Erythroblast (primary cell): Measurements from ENCODE around the gene P2RX3.
"Not testable (repeated sequence)": the region's sequence is repeated elsewhere in the genome, so short reads cannot be mapped to it uniquely, and the experiment has no call there.

Source experiments
- DNase-seq, 2 experiments: peaks; one replicate each; lab custom pipeline; 2025; lab: John Stamatoyannopoulos, UW
- GATA1 ChIP-seq: IDR thresholded peaks from 2 replicates; pipeline ENCODE4 v1.6.1; 2011; ENCODE audit warnings: low read depth, mild to moderate bottlenecking, control low read depth, low read length, moderate library complexity
- POLR2A ChIP-seq: IDR thresholded peaks from 2 replicates; pipeline ENCODE4 v1.6.1; 2011; ENCODE audit warnings: mild to moderate bottlenecking, low read length

P2RX3 gene

GRCh38 chr11:57338142-57338541 lies at the start of gene P2RX3:
Gene P2RX3 (plus strand): TSS chr11:57338352. CDS start chr11:57338551, 199 bp downstream.
- TF ChIP-seq GATA1 (no peak), POLR2A (no peak)
- DNase-seq: no peak

DNA sequence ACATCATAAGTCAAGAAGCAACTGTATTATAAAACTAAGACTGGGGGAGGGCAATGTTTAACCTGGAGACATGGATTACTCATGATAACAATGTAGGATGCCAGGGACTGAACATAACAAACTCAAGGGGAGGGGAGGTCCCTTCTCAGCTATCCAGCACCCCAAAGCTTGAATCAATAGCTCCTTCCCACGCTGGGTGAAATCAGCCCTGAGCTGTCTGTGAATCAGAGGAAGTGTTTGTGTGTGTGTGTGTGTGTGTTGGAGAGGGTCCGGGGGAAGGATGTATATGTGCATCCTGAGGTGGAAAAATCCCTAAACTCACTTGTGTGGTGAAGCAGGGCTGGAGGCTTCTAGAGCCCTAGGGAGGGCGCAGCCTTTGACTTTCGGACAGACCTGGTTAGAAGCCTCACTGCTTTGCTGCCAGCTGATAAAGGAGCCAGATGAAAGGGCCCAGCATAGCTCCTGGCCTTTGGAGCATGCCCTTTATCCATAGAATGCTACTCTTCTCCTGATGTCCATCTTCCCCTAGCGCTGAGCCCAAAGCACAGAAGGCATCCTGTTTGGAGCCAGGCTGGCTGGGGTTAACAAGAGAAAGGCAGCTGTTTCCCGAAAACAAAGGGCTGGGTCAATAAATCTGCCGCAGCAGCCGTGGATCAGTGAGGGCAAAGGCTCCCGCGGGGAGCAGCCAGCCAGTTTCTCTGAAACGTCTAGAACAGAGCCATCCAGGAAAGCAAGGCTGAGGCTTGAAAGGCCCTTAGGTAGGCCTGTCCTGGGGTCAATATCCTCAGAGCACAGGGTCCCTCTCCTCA lies 49.2 kb upstream of the P2RX3 start:
- no peak for DNase-seq
- TF ChIP-seq GATA1 (no peak), POLR2A (no peak)

DNA sequence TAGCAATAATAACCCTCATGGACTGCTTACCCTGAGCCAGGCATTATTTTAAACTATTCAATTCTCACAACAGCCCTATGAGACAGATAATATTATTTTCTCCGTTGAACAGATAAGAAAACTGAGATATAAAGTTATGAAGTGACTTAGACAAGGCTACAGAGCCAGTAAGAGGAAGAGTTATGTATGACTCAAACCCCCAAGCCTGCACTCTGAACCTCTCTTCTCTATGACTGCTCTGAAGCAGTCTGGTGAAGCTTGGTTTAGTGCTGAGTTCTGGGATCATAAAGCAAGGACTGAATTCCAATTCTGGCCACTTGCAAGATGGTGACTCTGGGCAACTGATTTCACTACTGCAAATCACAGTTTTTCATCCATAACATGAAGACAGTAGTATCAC lies 47.9 kb upstream of the P2RX3 start:
- no peak for TF ChIP-seq GATA1
- TF ChIP-seq POLR2A: no peak
- DNase-seq: no peak

- TF ChIP-seq POLR2A (no peak), GATA1 (no peak)
Observed at GRCh38 chr11:57294225-57295131, 43.7 kb upstream of the P2RX3 start.

GRCh38 chr11:57296205-57296604 lies 41.9 kb upstream of the P2RX3 start:
- DNase-seq: not testable (repeated sequence)

More at GRCh38 chr11:57294225-57295131, 43.7 kb upstream of the P2RX3 start:
- DNase-seq: no peak

DNA sequence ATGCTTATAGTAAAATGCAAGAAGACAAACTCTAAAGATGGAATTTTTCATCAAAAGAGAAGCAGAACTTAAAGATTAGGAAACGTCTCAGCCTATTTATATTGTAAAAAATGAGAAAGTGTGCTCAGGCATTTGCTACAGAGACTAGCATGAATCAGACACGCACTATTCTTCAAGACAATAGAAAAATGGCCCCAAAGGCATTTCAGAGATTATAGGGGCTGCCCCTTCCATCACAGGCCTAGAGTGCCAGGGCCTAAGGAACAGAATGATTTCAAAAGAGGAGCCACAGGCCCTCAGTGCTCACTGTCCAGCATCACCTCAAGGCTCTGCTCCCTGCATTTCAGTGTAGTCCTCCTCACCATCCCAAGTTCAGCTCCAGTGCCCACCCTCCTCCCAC lies 40.9 kb upstream of the P2RX3 start:
- no peak for DNase-seq
- no peak for TF ChIP-seq POLR2A
- TF ChIP-seq GATA1: no peak

DNA sequence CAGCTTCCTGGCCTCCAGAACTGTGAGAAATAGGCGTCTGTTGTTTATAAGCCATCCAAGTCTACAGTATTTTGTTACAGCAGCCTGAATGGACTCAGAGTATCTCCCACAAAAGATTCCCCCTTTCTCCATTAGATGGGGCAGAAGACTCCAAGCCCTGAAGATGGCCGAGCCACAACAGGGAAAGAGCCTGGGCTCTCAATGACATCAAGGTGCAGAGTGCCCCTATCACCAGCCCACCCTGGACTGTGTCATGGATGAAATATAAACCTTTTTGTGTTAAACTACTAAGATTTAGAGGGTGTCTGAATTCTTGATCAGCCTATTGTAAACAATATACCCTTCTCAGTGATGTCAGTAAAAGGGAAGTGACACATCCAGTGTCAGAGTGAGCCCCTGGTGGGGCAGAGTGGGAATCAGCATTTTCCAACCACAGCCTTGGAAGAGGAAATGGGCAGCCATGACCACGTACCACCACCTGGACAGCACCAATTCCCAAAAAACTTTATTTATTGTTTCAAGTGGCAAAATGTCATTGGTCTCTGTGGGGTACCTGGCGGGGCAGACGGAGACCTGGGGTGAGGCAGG lies 38.9 kb upstream of the P2RX3 start:
- TF ChIP-seq GATA1: no peak
- TF ChIP-seq POLR2A: no peak
- peak in 1 of 2 experiments; percentile 21 for DNase-seq

DNA sequence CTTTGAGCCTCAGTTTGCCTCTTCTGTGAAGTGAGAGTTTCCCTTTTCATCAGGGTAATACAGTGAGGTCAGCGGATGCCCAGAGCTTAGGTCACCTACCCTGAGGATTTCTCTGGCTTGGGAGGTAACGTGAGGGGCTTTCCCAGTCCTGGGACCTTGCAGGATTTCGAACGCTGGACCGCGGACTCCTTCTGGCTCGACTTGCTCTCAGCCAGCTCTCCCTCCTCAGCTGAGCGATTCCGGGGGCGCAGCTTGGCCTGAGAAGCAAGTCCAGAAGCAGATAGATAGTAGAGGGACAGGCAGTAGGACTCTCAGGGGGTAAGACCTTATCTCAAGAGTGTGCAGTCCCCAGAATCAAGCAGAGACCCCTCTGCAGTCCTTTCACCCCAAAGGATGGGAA lies 37.4 kb upstream of the P2RX3 start:
- TF ChIP-seq POLR2A: no peak
- TF ChIP-seq GATA1: no peak
- no peak for DNase-seq

DNA sequence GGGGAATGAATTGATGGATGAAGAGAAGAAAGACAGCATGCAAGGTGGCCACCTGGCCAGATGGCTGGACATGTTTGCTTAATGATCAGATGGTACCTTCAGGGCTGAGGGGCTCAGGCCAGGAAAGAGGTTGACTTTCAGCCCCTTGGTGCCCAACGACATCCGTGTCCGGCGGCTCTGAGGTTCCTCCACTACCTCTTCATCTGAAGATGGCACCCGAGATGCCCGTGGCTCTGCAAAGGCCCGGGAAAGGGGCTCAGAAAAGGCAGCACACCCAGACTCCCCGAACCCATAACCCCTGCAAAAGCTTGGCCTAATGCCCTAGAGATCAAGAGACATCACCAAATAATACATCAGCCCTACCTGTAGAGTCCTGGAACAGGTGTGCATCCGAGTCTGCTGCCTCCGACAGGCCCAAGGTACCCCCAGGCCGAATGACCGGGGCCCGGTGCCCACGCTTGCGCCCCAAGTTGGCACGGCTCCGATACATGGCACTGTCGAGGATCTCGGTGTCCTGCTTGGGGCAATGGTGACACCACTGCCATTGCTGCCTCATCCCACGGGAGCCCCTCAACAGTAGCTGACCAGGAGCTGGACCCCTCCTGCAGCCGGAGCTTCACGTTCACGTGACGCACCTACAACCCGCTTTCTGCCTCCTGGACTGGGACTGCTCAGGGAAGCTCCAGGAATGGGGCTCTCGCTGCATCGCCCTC lies 36.3 kb upstream of the P2RX3 start:
- TF ChIP-seq GATA1 (no peak), POLR2A (no peak)
- no peak for DNase-seq

DNA sequence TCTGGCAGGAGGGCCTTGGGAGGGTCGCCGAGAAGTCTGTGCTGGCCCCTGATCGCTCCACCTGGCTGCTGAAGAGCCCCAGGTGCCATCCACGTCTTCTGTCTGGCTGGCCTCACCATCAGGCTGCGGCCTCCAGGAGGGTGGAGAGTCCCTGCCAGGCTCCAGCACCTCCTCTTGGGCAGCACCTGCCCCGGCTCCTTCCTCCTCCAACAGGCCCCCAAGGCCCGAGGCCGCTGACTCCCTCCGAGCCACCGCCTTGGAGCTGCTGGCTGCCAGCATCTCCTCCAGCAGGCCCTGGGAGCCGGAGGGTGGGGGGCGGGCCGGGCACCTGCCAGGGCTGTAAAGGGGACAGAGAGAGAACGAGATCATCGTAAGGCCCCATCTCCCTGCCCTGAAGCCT lies 35.7 kb upstream of the P2RX3 start:
- no peak for DNase-seq
- TF ChIP-seq GATA1: no peak

DNA sequence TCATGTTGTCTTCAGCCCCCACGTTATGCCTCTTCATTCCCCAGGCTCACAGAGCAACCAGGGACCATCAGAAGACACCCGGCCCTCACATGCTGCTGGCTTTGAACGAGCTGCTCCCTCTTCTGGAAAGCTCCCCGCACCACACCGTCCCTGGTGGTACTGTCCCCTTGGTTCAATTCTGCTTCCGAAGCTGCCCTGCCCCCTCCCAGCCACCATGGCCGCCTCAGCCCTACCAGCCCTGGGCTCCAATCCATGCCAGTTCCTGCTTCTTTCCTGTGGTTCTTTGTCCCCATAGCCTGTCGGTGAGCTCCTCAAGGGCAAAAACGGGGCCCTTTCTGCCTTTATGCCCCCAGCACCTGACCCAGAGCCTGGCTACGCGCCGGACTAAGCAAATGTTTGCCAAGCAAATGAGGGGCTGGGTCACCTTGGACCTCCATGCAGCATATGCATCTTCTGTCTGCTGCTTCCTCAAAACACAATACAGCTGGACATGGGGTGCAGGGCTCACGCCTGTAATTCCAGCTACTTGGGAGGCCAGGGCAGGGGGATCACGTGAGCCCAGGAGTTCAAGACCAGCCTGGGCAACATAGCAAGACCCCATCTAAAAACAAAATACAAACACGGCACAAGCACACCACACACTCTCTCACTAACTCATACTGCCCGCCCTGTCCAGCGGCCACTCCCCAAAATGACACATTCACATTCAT lies 34.7 kb upstream of the P2RX3 start:
- no peak for TF ChIP-seq GATA1
- no peak for TF ChIP-seq POLR2A
- no peak for DNase-seq

DNA sequence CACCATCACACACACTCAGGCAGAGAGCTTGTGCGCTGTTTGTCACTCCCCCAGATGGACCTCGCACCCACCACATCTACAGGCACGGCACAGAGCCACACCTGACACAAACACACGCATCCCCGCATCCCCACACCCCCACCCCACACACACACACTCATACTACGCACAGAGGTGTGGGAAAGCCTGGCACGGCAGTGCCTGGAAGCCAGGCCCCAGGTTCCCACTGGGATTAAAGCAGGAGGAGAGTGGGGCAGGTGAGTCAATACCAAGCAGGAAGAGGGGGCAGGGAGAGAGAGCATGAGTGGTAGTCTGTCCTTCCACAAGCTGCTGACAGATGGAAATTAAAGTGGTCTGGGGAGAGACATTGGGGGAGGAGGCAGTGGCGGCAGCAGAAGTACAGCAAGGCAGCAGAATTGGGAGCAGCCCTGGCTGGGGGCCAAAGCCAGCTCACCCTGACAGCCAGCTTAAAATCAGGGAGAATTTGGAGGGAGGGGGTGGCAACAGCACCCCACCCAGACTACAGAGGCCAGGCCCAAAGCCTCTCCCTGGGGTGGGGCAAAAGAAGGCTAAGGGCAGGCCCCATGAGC lies 34.1 kb upstream of the P2RX3 start:
- peak; percentile 51 to 67 for DNase-seq
- TF ChIP-seq POLR2A (no peak), GATA1 (no peak)
